ENCODE data around the gene HDAC11. TPM values are rescaled to one million over a fixed set of nuclear protein-coding genes. Genes with fewer than 3 reads are reported as not detected.

HDAC11 gene
- total and polyA plus RNA-seq, 2 experiments from 2014 or later = 11.7 to 12.2 TPM

DNA sequence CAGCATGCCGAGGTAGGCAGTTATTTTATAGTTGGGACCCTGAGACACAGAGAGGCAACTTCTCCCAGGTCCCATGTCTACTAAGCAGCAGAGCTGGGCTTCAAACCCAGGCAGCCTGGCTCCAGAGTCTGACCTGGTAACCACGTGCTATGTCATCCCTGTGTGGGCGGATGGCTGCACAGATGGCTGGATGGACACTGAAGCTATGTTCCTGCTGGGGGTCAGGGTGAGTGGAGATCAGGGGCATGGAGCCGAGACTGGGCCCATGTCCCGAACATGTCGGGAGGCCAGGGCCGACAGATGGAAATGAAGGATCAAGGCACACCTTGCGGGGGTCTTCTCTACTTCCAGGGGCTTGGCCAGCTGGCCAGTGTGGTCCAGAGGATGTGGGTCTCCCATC, 59.6 kb downstream of the HDAC11 start:
- Histone ChIP-seq H3K9ac (peak overlapping the region; percentile 87), H3K4me3 (no peak overlapping the region), H3K4me1 (ENCODE audit: insufficient read depth) (peaks cover 62% of the 10 kb centered on the region), H2AFZ (no peak overlapping the region), H3K79me2 (ENCODE audit: insufficient read depth) (no peaks in the 10 kb centered on the region), H4K20me1 (ENCODE audit: insufficient read depth) (no peaks in the 10 kb centered on the region), H3K9me3 (ENCODE audit: low read depth) (no peaks in the 10 kb centered on the region), H3K36me3 (ENCODE audit: low read depth) (no peaks in the 10 kb centered on the region), H3K9me2 (ENCODE audit: insufficient read depth) (no peaks in the 10 kb centered on the region), H3K4me2 (ENCODE audit: unreplicated experiment) (no peak overlapping the region), H3K27me3 (replicated peaks; ENCODE audit: insufficient read depth) (no peaks in the 10 kb centered on the region), H3F3A (ENCODE audit: insufficient read depth) (peaks cover 40% of the 10 kb centered on the region), H3K27ac (peak overlapping the region; percentile 100)
- DNase-seq = peak; percentile 70
- TF ChIP-seq EZH2phosphoT487 (IDR thresholded peaks at IDR 0.05; ENCODE audit: insufficient read depth, low read depth) (no peak), EZH2 (IDR thresholded peaks at IDR 0.05; ENCODE audit: insufficient read depth, poor library complexity, severe bottlenecking) (no peak)
- 60 to 67% methylated on average over 8 of the region's 8 CpGs for WGBS, 2 experiments (ENCODE audit: low coverage in 1 of 2, low lambda C conversion rate in 2 of 2, missing lambda C conversion rate in 2 of 2)
- in situ Hi-C loops (cut with MboI) = no loop called here

DNA sequence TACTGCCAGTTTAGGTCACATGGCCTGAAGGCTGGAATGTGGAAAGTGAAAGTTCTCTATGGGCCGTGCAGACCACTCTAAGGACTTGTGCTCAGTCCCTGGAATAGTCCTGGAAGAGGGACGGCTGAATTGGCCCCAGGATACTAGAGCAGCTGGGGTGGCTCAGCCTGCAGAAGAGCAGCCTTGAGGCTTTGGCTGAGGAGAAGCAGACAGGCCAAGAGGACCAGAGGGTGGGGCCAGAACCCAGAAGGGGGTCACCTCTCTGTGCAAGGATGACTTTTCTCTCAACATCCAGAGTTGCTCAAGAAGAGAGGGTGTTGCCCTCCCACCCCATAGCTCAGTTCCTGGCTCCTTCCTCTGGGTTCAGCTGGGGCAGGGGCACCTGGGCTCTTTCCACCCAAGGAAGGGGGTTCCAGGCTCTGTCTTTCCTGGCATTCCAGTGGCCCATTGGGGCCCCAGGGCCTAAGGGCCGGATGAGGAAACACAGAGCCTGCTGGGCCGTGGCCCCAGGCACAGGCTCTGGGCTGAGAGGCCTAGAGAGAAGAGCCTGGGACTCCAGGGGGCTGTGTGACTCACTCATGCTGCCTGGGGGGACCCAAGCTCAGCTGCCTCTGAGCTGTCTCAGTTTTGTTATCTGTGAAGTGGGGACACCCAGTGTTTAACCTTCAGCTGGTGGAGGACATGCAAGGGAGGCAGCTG, 60.3 kb downstream of the HDAC11 start:
- Histone ChIP-seq H3K79me2 (ENCODE audit: insufficient read depth) (no peaks in the 10 kb centered on the region), H2AFZ (no peak overlapping the region), H3K27ac (peak overlapping the region; percentile 100), H3K4me3 (no peak overlapping the region), H3K27me3 (replicated peaks; ENCODE audit: insufficient read depth) (no peaks in the 10 kb centered on the region), H4K20me1 (ENCODE audit: insufficient read depth) (no peaks in the 10 kb centered on the region), H3K9me2 (ENCODE audit: insufficient read depth) (no peaks in the 10 kb centered on the region), H3F3A (ENCODE audit: insufficient read depth) (peaks cover 44% of the 10 kb centered on the region), H3K9me3 (ENCODE audit: low read depth) (no peaks in the 10 kb centered on the region), H3K4me1 (ENCODE audit: insufficient read depth) (peaks cover 70% of the 10 kb centered on the region), H3K36me3 (ENCODE audit: low read depth) (no peaks in the 10 kb centered on the region), H3K4me2 (ENCODE audit: unreplicated experiment) (no peak overlapping the region), H3K9ac (peak overlapping the region; percentile 87)
- in situ Hi-C loops (cut with MboI) = no loop called here
- WGBS, 2 experiments (ENCODE audit: low coverage in 1 of 2, low lambda C conversion rate in 2 of 2, missing lambda C conversion rate in 2 of 2) = 60 to 64% methylated on average over 4 of the region's 4 CpGs
- no peak for DNase-seq
- no peak for TF ChIP-seq EZH2 (IDR thresholded peaks at IDR 0.05; ENCODE audit: insufficient read depth, poor library complexity, severe bottlenecking)
- no peak for TF ChIP-seq EZH2phosphoT487 (IDR thresholded peaks at IDR 0.05; ENCODE audit: insufficient read depth, low read depth)

DNA sequence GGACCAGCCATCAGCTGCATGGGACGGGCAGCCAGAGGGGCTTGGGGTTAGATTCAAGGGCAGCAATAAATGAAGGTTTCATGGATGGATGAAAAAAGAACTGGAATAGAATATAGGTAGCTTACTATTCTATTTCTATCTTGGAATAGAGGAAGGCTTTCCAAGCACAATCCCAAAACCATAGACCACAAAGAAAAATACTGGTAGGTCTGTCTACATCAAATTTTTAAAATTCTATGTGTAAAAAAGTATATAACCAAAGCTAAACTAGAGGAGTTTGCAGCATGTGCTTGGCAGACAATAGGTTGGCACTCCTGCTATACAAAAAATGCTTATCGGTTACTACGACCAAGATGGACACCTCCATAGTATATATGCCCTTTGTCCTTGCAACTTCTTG, 61.6 kb downstream of the HDAC11 start:
- in situ Hi-C loops (cut with MboI) = no loop called here
- no peak overlapping the region for H2AFZ ChIP-seq
- WGBS, 2 experiments (ENCODE audit: low coverage in 1 of 2, low lambda C conversion rate in 2 of 2, missing lambda C conversion rate in 2 of 2) = 63 to 64% methylated on average over 3 of the region's 3 CpGs
- TF ChIP-seq EZH2phosphoT487 (IDR thresholded peaks at IDR 0.05; ENCODE audit: insufficient read depth, low read depth) (no peak), EZH2 (IDR thresholded peaks at IDR 0.05; ENCODE audit: insufficient read depth, poor library complexity, severe bottlenecking) (no peak)
- no peaks in the 10 kb centered on the region for H3K9me2 ChIP-seq (ENCODE audit: insufficient read depth)
- H3K27ac ChIP-seq = no peak overlapping the region
- no peak overlapping the region for H3K4me3 ChIP-seq
- H3K27me3 ChIP-seq (replicated peaks; ENCODE audit: insufficient read depth) = no peaks in the 10 kb centered on the region
- H3F3A ChIP-seq (ENCODE audit: insufficient read depth) = peaks cover 44% of the 10 kb centered on the region
- H3K4me1 ChIP-seq (ENCODE audit: insufficient read depth) = peaks cover 70% of the 10 kb centered on the region
- H3K9me3 ChIP-seq (ENCODE audit: low read depth) = no peaks in the 10 kb centered on the region
- no peak overlapping the region for H3K4me2 ChIP-seq (ENCODE audit: unreplicated experiment)
- no peaks in the 10 kb centered on the region for H4K20me1 ChIP-seq (ENCODE audit: insufficient read depth)
- H3K36me3 ChIP-seq (ENCODE audit: low read depth) = no peaks in the 10 kb centered on the region
- H3K79me2 ChIP-seq (ENCODE audit: insufficient read depth) = no peaks in the 10 kb centered on the region
- no peak overlapping the region for H3K9ac ChIP-seq
- no peak for DNase-seq

DNA sequence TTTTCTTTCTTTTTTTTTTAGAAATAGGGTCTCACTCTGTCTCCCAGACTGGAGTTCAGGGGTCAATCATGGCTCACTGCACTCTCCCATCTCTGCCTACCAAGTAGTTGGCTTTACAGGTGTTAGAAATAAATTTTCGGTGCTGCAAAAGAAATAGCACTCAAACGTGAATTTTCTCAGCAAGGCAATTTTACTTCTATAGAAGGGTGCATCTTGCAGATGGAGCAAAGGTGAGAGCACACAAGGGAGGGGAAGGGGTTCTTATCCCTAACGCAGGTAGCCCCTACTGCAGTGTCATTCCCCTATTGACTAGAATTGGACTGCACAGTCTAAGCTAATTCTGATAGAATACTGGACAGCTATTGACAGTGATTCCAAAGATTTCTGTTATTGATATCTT, 62.0 kb downstream of the HDAC11 start:
- TF ChIP-seq EZH2phosphoT487 (IDR thresholded peaks at IDR 0.05; ENCODE audit: insufficient read depth, low read depth) (no peak), EZH2 (IDR thresholded peaks at IDR 0.05; ENCODE audit: insufficient read depth, poor library complexity, severe bottlenecking) (no peak)
- 71 to 73% methylated on average over 3 of the region's 3 CpGs for WGBS, 2 experiments (ENCODE audit: low coverage in 1 of 2, low lambda C conversion rate in 2 of 2, missing lambda C conversion rate in 2 of 2)
- H3K36me3 ChIP-seq (ENCODE audit: low read depth) = no peaks in the 10 kb centered on the region
- H3K4me3 ChIP-seq = no peak overlapping the region
- H3K4me1 ChIP-seq (ENCODE audit: insufficient read depth) = peaks cover 70% of the 10 kb centered on the region
- peaks cover 45% of the 10 kb centered on the region for H3F3A ChIP-seq (ENCODE audit: insufficient read depth)
- H3K9me3 ChIP-seq (ENCODE audit: low read depth) = no peaks in the 10 kb centered on the region
- H3K4me2 ChIP-seq (ENCODE audit: unreplicated experiment) = no peak overlapping the region
- H3K27me3 ChIP-seq (replicated peaks; ENCODE audit: insufficient read depth) = no peaks in the 10 kb centered on the region
- no peak overlapping the region for H3K27ac ChIP-seq
- H3K79me2 ChIP-seq (ENCODE audit: insufficient read depth) = no peaks in the 10 kb centered on the region
- in situ Hi-C loops (cut with MboI) = no loop called here
- no peak overlapping the region for H2AFZ ChIP-seq
- H4K20me1 ChIP-seq (ENCODE audit: insufficient read depth) = no peaks in the 10 kb centered on the region
- no peaks in the 10 kb centered on the region for H3K9me2 ChIP-seq (ENCODE audit: insufficient read depth)
- DNase-seq = no peak
- no peak overlapping the region for H3K9ac ChIP-seq

All from GM23248 (cell line).